Activated naive CD4-positive, alpha-beta T cell treated with anti-CD3 and anti-CD28 coated beads, Interleukin-2, amount 10 ng/mL, durations not matched to agents 7 days and 5 days (primary cell): ENCODE measurements around the gene PHC3.

Experiments used
- CTCF ChIA-PET: fragments of 350-600 bp; sonication (Branson Sonifier 250); formaldehyde crosslinking; loops from one replicate; lab custom pipeline; 2021; ENCODE audit warnings: antibody characterized with exemption; lab: Charles Lee
- DNase-seq: peaks from one replicate; pipeline ENCODE4 v3.0.0-alpha.2; 2020
- H3K27ac Mint-ChIP-seq: one replicate; pipeline ENCODE4 v1.8.0; 2021; ENCODE audit warnings: mild to moderate bottlenecking, moderate library complexity, mixed read lengths
- H3K27me3 Mint-ChIP-seq: one replicate; pipeline ENCODE4 v1.8.0; 2021; ENCODE audit warnings: mild to moderate bottlenecking, mixed read lengths
- H3K36me3 Mint-ChIP-seq: one replicate; pipeline ENCODE4 v1.8.0; 2021; ENCODE audit warnings: mixed read lengths
- H3K4me1 Mint-ChIP-seq: one replicate; pipeline ENCODE4 v1.8.0; 2021; ENCODE audit warnings: mixed read lengths
- H3K4me3 Mint-ChIP-seq: one replicate; pipeline ENCODE4 v1.8.0; 2021; ENCODE audit warnings: mild to moderate bottlenecking, moderate library complexity, mixed read lengths
- H3K9me3 Mint-ChIP-seq: one replicate; pipeline ENCODE4 v1.8.0; 2021; ENCODE audit warnings: mixed read lengths

The PHC3 gene

DNA sequence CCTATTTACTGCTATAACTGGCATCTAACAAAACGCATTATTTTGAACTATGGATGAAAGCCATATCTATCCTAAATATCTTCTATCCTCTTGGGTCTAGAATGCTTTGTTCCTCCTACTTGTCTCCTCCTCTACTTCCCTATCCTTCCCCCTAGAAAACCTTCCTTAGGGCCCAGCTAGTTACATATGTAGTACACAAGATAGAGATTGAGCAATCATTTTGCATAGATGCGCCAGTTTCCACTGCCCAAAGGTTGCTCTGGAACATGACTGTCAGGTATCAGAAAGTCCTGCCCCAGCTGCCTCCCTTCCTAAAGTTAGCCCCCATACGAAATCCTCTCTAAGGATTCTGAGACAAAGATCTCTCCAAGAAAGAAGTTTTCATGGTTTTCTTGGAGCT lies 88.6 kb downstream of the PHC3 start:
- no peak for DNase-seq
- CTCF ChIA-PET = no interaction called here
- Mint-ChIP-seq H3K36me3 (peaks cover 64% of the 10 kb centered on the region), H3K9me3 (no peaks in the 10 kb centered on the region), H3K4me1 (no peaks in the 10 kb centered on the region), H3K27me3 (no peaks in the 10 kb centered on the region), H3K27ac (peak overlapping the region; percentile 37), H3K4me3 (no peak overlapping the region)

DNA sequence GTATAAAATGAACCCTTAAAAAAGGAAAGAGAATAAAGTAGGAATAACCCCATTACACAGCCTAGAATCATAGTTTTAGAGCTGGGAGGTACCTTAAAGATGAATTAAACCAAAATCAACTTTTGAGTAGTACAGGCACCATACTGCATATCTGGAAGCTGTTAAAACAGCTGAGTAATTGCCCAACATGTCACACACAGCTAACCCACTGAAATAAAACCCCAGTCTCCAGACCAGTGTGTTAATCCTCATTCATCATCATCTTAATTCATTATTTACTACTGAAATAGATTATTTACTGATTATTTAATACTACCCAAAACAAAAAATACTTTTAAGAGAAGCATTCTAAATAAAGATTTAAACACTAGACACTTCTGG lies 90.9 kb downstream of the PHC3 start:
- H3K27ac Mint-ChIP-seq = no peak overlapping the region

DNA sequence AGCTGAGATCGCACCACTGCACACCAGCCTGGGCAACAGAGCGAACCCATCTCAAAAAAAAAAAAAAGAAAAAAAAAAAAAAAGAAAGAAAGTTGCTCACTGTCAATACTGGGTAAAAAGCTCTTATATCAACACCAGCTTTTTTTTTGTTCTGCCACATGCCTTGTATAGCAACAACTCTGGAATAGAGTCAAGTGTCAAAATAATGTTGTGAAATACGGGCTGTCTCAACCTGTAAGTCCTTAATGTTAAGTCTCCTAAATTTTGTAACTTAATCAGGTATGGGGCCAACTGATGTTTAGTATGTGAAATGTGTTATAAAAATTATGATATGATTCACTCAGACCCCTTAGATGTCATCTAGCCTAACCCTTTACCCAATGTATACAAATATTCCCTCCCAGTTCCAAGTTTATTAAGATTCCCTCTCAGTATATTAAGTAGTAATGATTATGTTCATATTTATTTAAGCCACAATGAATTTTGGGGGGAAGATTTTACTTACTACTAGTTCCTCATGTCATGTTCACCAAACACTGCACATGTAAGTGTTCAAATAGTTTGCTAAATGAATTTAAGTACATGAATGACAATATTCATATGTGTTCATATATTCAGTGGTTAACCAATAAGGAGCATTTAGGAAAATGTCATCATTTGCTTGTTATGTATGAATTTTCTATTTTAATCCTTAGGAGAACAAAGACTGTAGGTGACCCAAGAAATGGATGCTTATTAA lies 91.5 kb downstream of the PHC3 start:
- Mint-ChIP-seq H3K27ac (no peak overlapping the region), H3K4me1 (no peaks in the 10 kb centered on the region), H3K9me3 (no peaks in the 10 kb centered on the region), H3K4me3 (no peak overlapping the region), H3K36me3 (peaks cover 48% of the 10 kb centered on the region), H3K27me3 (no peaks in the 10 kb centered on the region)
- DNase-seq = no peak
- CTCF ChIA-PET = interaction anchor here (1.5 kb wide), 1 partner anchor 11 kb away, joined by 3 read pairs; no protein-coding TSS in a partner anchor

More for the DNA sequence above, 90.9 kb downstream of the PHC3 start:
- Mint-ChIP-seq H3K4me3 (no peak overlapping the region), H3K4me1 (no peaks in the 10 kb centered on the region), H3K27me3 (no peaks in the 10 kb centered on the region), H3K9me3 (no peaks in the 10 kb centered on the region), H3K36me3 (peaks cover 51% of the 10 kb centered on the region)
- no peak for DNase-seq
- CTCF ChIA-PET = interaction anchor here (1.0 to 1.5 kb wide), 2 partner anchors 12 to 38 kb away, joined by 3 read pairs; no protein-coding TSS in a partner anchor

DNA sequence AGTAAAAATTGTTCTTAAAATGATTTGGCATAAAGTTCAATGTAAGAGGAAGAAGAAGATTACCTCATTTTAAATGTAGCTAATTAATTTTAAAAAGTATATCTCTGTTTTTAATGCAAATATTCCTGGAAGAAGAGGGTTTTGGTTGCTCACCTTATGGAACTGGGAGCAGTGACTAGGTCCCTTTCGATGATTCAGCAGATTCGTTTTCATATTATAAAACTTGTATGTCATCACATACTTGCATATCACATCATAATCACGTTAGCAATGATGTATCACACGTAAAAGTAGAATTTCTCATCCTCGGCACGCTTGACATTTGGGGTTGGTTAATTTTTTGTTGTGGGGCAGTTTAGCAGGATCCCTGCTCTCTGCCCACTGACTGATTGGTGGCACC lies 96.1 kb downstream of the PHC3 start:
- Mint-ChIP-seq H3K27ac (no peak overlapping the region), H3K4me1 (no peaks in the 10 kb centered on the region), H3K27me3 (no peaks in the 10 kb centered on the region), H3K36me3 (peaks cover 43% of the 10 kb centered on the region), H3K9me3 (no peaks in the 10 kb centered on the region), H3K4me3 (no peak overlapping the region)
- CTCF ChIA-PET = interaction anchor here (1.0 kb wide), 1 partner anchor 8 kb away, joined by 3 read pairs; no protein-coding TSS in a partner anchor
- no peak for DNase-seq

DNA sequence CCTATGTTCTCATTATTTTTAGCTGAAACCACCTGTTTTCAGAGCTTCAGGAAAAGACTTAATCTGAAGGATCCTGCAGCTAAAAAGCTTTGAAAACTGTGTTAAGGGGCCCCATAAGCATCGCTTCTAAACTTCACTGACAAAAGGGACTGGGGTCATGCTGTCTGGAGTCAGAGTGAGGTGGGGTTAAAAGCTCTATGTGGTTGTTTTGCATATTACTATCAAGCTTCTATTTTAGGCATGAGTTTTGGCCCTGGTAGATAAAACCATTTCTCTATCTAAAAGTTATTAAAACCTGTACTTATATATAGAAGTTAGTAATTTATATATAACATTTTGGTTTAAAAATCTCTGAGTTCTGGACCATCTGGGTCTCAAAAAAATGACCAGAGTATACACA lies 98.2 kb downstream of the PHC3 start:
- H3K4me1 Mint-ChIP-seq = no peaks in the 10 kb centered on the region
- H3K27me3 Mint-ChIP-seq = no peaks in the 10 kb centered on the region
- no peak for DNase-seq
- peaks cover 44% of the 10 kb centered on the region for H3K36me3 Mint-ChIP-seq
- no peak overlapping the region for H3K27ac Mint-ChIP-seq
- no peaks in the 10 kb centered on the region for H3K9me3 Mint-ChIP-seq
- H3K4me3 Mint-ChIP-seq = no peak overlapping the region
- CTCF ChIA-PET = no interaction called here

DNA sequence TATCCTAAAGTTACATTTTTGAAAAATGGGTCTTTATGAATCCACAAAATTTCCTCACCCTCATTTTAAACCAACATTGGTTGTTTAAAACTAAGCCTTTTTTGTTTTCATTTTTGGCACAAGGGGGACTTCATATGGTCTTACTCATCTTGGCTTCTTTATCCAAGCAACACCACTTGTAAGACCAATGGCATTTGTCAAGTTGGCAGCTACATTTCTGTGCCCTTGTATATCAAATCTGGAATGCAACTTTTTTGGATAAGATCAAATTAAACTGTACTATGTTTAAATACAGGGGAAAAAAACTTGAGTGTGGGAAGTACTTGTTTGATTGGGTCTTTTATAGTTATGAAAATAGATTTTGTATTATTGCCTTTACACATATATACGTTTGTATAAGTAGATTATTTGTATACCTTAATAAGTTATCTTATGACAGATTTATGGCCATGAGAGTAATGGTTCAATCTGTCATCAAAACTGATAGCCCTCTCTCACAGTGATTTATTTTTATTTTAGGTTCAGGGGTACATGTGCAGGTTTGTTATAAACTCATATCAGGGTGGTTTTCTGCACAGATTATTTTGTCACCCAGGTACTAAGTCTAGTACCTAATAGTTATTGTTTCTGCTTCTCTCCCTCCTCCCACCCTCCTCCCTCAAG lies 100.3 kb downstream of the PHC3 start:
- CTCF ChIA-PET = no interaction called here
- Mint-ChIP-seq H3K27me3 (no peaks in the 10 kb centered on the region), H3K36me3 (peaks cover 38% of the 10 kb centered on the region), H3K9me3 (no peaks in the 10 kb centered on the region), H3K4me3 (no peak overlapping the region), H3K27ac (no peak overlapping the region), H3K4me1 (peaks cover 4% of the 10 kb centered on the region)
- no peak for DNase-seq

DNA sequence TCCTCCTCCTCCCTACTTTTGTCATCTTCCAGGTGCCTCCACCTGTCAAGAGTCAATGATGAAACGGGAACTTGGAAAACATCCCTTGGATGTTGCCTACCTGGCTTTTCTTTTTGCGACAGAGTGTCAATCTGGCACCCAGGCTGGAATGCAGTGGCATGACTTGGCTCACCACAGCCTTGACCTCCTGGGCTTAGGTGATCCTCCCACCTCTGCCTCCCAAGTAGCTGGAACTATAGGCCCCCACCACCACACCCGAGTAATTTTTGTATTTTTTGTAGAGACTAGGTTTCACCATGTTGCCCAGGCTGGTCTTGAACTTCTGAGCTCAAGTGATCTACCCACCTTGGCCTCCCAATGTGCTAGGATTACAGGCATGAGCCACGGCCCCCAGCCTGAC lies 100.9 kb downstream of the PHC3 start:
- H3K27me3 Mint-ChIP-seq = no peaks in the 10 kb centered on the region
- H3K36me3 Mint-ChIP-seq = peaks cover 38% of the 10 kb centered on the region
- H3K4me1 Mint-ChIP-seq = peaks cover 4% of the 10 kb centered on the region
- H3K9me3 Mint-ChIP-seq = no peaks in the 10 kb centered on the region
- no peak for DNase-seq
- CTCF ChIA-PET = no interaction called here
- H3K4me3 Mint-ChIP-seq = no peak overlapping the region
- H3K27ac Mint-ChIP-seq = no peak overlapping the region

DNA sequence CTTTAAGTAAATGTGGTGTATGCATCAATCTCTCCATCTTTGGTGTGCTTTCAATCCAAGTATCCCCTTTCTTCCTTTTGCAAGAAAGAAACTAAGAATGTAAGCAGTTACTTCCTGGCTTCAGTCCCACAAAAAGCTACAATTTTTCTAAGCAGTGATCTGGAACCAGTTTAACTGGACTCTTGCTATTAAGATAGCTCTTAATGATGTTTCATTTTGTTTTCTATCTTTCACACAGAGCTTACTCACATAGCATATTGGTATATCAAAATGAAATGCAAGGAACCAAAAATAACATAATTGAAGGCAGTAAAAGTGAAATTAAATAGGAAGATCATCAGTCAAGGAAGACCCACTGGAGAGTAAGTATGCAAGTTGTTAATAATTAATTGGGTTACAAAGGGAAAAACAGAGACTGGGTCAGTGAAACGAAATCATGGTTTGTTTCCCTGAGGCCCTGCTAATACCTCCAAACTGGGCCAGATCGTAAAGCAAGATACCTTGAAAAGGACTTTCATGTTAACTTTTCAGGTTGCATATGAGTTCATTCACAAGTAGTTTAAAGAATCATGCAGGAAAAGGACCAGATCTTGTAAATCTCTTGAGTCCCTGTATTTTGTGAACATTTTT lies 101.9 kb downstream of the PHC3 start:
- CTCF ChIA-PET = interaction anchor here (1.2 to 1.8 kb wide), 2 partner anchors 40 to 331 kb away, joined by 3 to 6 read pairs; no protein-coding TSS in a partner anchor
- no peaks in the 10 kb centered on the region for H3K9me3 Mint-ChIP-seq
- H3K4me3 Mint-ChIP-seq = no peak overlapping the region
- H3K27ac Mint-ChIP-seq = no peak overlapping the region
- H3K4me1 Mint-ChIP-seq = peaks cover 4% of the 10 kb centered on the region
- H3K36me3 Mint-ChIP-seq = peaks cover 38% of the 10 kb centered on the region
- H3K27me3 Mint-ChIP-seq = no peaks in the 10 kb centered on the region
- DNase-seq = no peak

DNA sequence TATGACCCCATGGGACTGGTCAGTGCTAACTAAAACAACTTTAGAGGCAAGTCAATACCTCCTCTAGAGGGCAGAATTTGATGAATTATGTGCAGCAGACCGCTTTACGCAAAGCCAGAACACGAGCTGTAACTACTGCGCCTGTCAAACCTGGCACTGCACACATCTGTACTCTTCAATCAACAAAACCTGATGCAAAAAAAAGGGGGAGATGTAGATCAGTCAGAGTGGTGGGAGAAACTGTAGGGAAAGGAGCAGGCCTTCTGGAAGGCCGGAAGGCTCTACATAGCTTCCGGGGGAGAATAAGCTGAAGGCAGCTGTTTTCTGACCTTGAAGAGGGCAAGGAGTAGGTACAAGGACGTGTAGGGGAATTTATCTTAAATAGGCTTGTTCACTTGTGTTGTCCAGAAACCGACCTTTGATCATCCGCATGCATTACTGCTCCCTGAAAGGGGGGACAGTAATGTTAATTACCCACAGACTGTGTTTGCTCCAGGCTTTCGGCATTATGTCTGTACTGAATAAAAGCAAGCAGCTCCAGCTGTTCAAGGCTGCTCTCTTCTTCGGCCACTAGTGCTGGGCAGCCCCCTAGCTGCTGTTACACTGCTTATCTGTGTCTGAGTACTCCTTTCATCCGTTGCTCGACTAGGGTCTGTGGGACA lies 102.8 kb downstream of the PHC3 start:
- H3K4me3 Mint-ChIP-seq = no peak overlapping the region
- H3K9me3 Mint-ChIP-seq = no peaks in the 10 kb centered on the region
- no peaks in the 10 kb centered on the region for H3K27me3 Mint-ChIP-seq
- H3K27ac Mint-ChIP-seq = no peak overlapping the region
- peaks cover 32% of the 10 kb centered on the region for H3K36me3 Mint-ChIP-seq
- CTCF ChIA-PET = interaction anchor here (0.8 to 1.8 kb wide), 7 partner anchors 11 to 332 kb away, joined by 3 to 6 read pairs (median 3); no protein-coding TSS in a partner anchor
- H3K4me1 Mint-ChIP-seq = peaks cover 4% of the 10 kb centered on the region
- no peak for DNase-seq

DNA sequence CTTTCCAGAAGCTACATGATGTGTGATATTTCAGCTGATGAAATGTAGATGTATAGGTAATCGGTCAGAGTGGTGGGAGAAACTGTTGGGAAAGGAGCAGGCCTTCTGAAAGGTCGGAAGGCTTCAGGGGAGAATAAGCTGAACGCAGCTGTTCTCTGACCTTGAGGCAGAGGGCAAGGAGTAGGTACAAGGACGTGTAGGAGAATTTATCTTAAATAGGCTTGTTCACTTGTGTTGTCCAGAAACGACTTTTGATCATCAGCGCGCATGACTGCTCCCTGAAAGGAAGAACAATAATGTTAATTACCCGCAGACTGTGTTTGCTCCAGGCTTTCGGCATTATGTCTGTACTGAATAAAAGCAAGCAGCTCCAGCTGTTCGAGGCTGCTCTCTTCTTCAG lies 104.2 kb downstream of the PHC3 start:
- Mint-ChIP-seq H3K27me3 (no peaks in the 10 kb centered on the region), H3K9me3 (peaks cover 5% of the 10 kb centered on the region), H3K36me3 (peaks cover 30% of the 10 kb centered on the region), H3K4me3 (no peak overlapping the region), H3K27ac (no peak overlapping the region), H3K4me1 (peaks cover 4% of the 10 kb centered on the region)
- CTCF ChIA-PET = interaction anchor here (1.0 to 1.8 kb wide), 2 partner anchors 8 to 15 kb away, joined by 3 to 4 read pairs; no protein-coding TSS in a partner anchor
- no peak for DNase-seq

DNA sequence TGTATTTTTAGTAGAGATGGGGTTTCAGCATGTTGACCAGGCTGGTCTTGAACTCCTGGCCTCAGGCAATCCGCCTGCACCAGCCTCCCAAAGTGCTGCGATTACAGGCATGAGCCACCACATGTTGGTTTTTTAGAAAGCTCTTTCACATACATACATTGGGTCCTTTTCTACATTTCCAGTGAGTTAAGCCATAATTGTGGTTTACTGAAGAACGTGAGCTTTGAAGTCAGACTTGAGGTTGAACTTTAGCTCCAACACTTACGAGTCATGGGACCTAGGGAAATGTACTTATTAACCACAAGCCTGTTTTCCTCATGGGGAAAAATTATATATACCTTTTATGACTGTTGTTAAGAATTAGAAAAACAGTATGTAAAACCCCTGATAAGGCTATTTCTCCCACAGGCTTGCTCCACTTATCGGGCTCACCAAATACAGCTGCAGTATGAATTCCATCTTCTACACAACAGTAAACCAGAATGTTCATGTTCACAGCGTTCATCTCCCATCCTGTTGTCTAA lies 104.8 kb downstream of the PHC3 start:
- CTCF ChIA-PET = interaction anchor here (1.0 to 1.8 kb wide), 2 partner anchors 9 to 14 kb away, joined by 3 to 4 read pairs; no protein-coding TSS in a partner anchor
- peaks cover 8% of the 10 kb centered on the region for H3K9me3 Mint-ChIP-seq
- no peaks in the 10 kb centered on the region for H3K27me3 Mint-ChIP-seq
- peaks cover 4% of the 10 kb centered on the region for H3K4me1 Mint-ChIP-seq
- no peak overlapping the region for H3K4me3 Mint-ChIP-seq
- DNase-seq = no peak
- peaks cover 30% of the 10 kb centered on the region for H3K36me3 Mint-ChIP-seq
- H3K27ac Mint-ChIP-seq = no peak overlapping the region

DNA sequence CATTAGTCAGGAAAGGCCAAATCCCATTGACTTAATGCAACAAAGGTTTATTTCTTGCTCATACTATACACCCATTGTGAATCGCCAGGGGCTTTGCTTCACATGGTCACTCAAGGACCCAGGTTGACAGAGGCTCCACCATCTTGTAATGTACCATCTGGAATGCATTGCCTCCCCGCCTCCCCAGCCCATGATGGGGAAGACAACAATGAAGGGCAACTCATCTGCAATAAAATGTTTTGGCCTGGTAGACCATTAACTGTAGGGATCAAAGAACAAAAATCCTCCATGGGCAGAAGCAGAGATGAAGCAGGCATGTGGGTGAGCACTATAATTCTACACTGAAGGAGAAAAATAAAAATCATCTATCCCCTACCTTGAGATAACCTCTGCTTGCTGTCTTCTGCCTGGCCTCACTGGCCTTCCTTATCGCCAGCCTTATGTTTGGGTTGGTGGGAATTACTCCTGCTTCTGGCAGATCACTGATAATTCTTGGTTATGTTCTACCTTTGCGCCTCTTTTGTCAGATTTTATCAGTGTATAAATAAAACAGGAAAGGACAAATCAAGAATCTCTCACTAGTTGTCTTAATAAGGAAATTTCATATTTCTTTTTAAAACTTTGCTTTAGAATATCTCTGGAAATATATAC lies 106.0 kb downstream of the PHC3 start:
- H3K36me3 Mint-ChIP-seq = peaks cover 24% of the 10 kb centered on the region
- DNase-seq = no peak
- CTCF ChIA-PET = no interaction called here
- peaks cover 12% of the 10 kb centered on the region for H3K9me3 Mint-ChIP-seq
- no peak overlapping the region for H3K27ac Mint-ChIP-seq
- H3K4me3 Mint-ChIP-seq = no peak overlapping the region
- H3K4me1 Mint-ChIP-seq = peaks cover 4% of the 10 kb centered on the region
- H3K27me3 Mint-ChIP-seq = no peaks in the 10 kb centered on the region

DNA sequence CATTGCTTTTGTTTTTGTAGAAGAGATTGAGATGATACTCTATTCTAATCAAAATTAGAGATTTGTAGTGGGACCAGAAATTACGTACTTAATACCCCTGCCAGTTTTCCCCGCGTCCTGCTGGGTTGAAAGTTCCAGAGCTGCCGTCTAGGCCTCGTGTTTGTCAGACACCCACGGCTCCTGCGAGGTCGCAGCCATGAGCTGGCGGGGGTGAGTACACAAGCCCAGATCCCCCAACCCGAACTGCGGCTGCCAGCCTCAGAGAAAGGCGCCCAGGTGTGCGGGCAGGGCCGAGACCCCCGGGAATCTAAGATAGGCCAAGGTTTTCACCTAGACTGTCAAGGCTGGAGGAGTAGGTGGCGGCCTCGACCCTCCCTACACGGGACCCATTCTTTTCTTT lies 117.4 kb downstream of the PHC3 start:
- CTCF ChIA-PET = no interaction called here
- Mint-ChIP-seq H3K4me3 (no peak overlapping the region), H3K36me3 (peaks cover 4% of the 10 kb centered on the region), H3K27me3 (no peaks in the 10 kb centered on the region), H3K4me1 (no peaks in the 10 kb centered on the region), H3K27ac (no peak overlapping the region), H3K9me3 (no peaks in the 10 kb centered on the region)
- no peak for DNase-seq
